Frontal cortex (tissue), 4 donors: ENCODE data around the gene TYMP. TPM values are rescaled to one million over a fixed set of nuclear protein-coding genes. Genes with fewer than 3 reads are reported as not detected.
"Not testable (repeated sequence)": the region's sequence is repeated elsewhere in the genome, so short reads cannot be mapped to it uniquely, and the experiment has no call there.

Experiments
- DNase-seq, 2 donors: peaks; one replicate each; pipeline ENCODE4 v3.0.0; 2012; ENCODE audit warnings: low spot score in 2 of 2
- FAIRE-seq: peaks from 2 replicates; lab custom pipeline; 2012; peaks lifted over from hg19 to GRCh38; lab: Jason Lieb, UNC
- total RNA-seq: library from RNA; depleted of rRNA; stranded (reverse); fragments of >200 nt; gene quantifications from one replicate; pipeline ENCODE4 v1.2.3, GENCODE V29; 2014
- donor health status: control.
- donor health status: control.
- donor health status: control.

Gene TYMP
- total RNA-seq, 1 donor from 2014 or later, result 1.6 TPM

DNA sequence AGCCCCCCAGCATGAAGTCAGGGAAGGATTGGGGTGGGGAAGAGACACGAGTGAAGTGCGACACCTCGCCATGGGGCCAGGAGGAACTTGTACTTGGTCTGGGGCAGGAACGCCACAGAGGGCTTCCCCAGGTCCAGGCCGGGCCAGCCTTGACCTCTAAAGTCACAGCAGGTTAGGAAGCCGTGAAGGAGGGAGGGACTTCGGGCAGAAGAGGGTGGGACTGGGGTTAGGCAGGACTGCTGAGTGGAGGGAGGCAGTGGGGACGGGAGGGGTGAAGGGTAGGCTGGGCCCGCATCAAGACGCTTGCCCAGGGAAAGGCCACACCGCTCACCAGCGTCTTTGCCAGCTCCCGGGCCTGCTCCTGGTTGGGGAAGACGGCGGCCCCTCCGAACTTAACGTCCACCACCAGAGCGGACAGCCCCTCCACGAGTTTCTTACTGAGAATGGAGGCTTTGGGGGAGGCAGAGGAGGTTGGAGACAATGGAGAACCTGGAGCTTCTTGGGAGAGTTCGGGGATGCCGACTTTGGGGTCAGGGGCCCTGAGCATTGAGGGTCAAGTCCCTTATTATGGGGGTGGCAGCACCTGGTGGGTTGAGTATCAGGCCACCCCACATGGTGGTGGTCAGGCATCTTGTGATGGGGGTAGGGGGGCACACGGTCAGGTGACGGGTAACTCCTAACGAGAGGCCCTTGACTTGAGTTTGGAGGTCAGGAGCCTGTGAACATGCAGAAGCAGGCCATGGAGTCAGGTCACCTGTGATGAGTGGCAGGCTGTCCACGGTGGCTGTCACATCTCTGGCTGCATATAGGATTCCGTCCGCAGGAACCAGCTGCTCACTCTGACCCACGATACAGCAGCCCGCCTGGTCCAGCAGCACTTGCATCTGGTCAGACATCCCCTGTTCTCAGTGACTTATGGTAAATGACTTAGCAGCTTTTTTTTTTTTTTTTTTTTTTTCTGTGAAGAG lies 2.7 kb downstream of the TYMP start:
- FAIRE-seq, result no peak
- DNase-seq, result peak in 1 of 2 donors; percentile 47

DNA sequence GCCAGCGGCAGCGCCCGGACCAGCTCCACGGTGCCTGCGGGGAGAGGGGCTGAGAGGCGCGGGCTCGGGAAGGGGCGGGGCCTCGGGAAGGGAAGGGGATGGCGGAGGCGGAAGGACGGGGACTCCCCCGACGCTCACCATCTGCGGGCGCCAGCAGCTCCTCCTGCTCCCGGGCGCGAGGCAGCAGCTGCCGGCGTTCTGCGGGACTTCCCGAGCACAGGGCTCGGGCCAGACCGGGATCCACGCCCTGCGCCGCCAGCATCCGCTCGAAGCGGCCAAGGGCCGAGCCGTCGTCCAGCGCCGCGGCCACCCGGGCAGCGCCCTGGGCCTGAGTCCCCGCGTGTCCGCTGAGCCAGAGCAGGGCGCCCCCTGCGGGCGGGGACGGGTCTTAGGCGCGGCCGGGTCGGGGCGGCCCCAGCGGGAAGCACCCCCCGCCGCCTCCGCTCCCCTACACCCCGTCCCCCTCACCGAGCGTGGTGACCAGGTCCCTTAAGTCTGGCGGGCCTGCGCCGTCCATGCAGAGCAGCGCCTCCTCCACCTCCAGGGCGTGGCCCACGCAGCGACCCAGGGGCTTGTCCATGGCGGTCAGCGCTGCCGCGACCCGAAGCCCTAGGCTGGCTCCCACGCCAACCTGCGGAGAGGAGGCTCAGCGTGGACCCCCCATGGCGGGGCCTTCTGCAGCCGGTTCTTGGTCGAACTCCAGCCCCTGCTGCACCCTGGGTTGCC lies 3.5 kb downstream of the TYMP start:
- no peak for FAIRE-seq
- peak; percentile 79 to 83 for DNase-seq

GRCh38 chr22:50525858-50526107 lies 4.0 kb downstream of the TYMP start:
- FAIRE-seq (no peak), DNase-seq (peak in 1 of 2 donors; percentile 86)

GRCh38 chr22:50525104-50525857 lies 4.5 kb downstream of the TYMP start, which contains the start of gene SCO2:
TSS of gene SCO2 (minus strand) at chr22:50525598. CDS start at chr22:50524411, 1,187 bp downstream.
- FAIRE-seq, result no peak
- peak; percentile 100 for DNase-seq

DNA sequence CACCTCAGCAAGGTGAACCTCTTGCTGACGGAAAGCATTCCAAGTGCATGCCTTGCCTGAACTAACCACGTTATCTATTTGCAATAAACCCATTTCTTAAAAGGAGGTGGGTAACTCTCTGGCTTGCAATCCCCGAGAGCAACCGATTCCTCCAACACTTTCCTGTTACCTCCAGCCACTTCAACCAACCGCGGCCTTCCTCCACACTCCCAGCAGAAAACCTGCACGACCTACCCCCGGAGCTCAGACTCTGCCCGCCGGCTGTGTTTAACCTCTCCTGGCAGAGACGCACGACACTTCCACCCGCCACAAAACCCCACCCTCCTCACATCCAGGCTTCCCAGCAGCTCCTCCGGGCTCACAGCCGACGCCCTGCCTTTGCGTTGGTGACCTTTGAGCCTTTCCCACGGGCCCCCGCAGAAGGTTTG lies 5.1 kb downstream of the TYMP start:
- FAIRE-seq, result no peak
- no peak for DNase-seq

- no peak for FAIRE-seq
Measured at GRCh38 chr22:50523806-50524675, 5.8 kb downstream of the TYMP start.

GRCh38 chr22:50523458-50523805 lies 6.4 kb downstream of the TYMP start:
- DNase-seq (no peak), FAIRE-seq (no peak)

More at GRCh38 chr22:50523806-50524675, 5.8 kb downstream of the TYMP start:
- no peak for DNase-seq

- FAIRE-seq, result no peak
- DNase-seq, result no peak
Measured at GRCh38 chr22:50522806-50523438, 6.9 kb downstream of the TYMP start.

DNA sequence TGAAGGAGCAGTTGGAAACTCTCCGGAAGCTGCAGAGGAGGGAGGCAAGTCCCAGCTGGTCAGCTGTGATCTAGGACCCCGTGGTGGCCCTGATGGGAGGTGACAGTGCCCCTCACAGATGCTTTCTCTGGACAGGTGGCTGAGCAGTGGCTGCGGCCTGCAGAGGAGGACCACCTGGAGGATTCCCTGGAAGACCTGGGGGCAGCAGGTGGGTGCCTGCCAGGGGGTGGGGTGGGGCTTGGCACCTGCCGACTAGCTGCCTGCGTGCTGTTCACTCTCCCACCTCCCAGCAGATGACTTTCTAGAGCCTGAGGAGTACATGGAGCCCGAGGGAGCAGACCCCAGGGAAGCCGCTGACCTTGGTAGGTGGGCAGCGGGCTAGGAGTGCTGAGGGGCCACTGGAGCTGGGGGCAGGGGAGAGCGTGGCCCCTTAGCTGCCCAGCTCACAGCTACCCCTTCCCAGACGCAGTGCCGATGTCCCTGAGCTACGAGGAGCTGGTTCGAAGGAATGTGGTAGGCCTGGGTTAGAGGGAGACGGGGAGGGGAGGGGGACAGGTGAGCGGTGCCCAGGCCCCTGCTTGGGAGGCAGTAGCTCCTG lies 7.5 kb downstream of the TYMP start:
- FAIRE-seq (no peak), DNase-seq (no peak)

DNA sequence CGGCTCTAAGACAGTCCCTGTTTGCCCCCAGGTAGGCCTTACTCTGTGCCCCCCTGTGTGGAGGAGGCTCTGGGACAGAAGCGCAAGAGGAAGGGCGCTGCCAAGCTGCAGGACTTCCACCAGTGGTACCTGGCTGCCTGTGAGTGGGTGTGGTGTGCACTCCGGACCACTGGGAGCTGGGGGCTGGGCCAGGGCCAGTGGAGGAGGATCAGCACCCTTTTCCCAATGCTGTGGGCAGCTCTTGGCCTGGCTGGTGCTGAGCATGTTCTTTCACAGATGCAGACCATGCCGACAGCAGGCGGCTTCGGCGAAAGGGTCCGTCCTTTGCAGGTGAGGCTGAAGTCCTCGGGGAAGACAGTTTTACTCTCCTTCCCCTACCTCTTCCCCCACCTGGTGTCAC lies 8.1 kb downstream of the TYMP start:
- DNase-seq (no peak), FAIRE-seq (no peak)

GRCh38 chr22:50520826-50521453 lies 8.9 kb downstream of the TYMP start:
- FAIRE-seq (no peak), DNase-seq (no peak)

GRCh38 chr22:50520184-50520583 lies 9.6 kb downstream of the TYMP start:
- FAIRE-seq, DNase-seq: not testable (repeated sequence)

- FAIRE-seq, result no peak
Measured at GRCh38 chr22:50519151-50519550, 10.7 kb downstream of the TYMP start.

DNA sequence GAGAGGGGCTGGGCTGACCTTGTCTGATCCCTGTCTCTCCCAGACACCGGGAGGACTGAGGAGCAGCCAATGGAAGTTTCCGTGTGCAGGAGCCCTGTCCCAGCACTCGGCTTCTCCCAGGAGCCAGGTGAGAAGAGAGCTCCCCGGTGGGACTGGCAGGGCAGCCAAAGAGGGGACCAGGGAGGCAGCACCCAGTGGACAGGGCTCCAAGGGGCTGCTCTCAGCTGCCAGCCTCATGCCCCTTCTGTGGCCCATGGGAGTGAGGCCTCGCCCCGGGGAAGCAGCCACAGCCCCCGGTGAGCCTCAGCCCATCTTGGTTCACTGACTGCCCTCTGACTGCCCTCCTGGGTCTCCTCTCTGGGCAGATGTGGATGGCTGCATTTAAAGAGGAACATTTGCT lies 11.2 kb downstream of the TYMP start:
- no peak for FAIRE-seq
- DNase-seq, result no peak

More at GRCh38 chr22:50519151-50519550, 10.7 kb downstream of the TYMP start:
- DNase-seq, result no peak

- FAIRE-seq (no peak), DNase-seq (no peak)
Measured at GRCh38 chr22:50517495-50518260, 12.1 kb downstream of the TYMP start.

- DNase-seq (no peak), FAIRE-seq (no peak)
Measured at GRCh38 chr22:50516891-50517290, 12.9 kb downstream of the TYMP start.

DNA sequence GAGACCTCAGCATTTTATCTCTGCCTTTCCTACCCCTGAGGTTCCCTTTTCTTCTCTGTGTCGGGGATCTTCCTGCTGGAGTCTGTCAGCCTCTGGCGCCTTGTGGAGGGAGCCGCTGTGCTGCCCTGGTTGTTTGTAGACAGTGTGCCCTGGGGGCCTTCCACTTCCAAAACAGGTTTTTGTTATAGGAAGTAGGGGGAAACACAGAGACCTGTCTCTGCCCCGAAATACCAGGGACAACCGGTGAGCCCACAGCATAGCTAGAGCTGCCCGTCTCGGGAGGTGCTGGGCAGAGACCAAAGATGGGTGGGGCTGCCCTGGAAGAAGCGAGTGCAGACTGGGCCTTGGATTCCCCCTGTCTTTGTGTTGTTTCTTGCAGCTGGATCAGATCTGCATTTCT lies 13.7 kb downstream of the TYMP start:
- DNase-seq (no peak), FAIRE-seq (no peak)
